Activated naive CD8-positive, alpha-beta T cell treated with anti-CD3 and anti-CD28 coated beads, Interleukin-2, amount 50 U/mL, for 16 hours (primary cell): ENCODE measurements around the gene OBSCN.

ENCODE experiments used
- DNase-seq: peaks from one replicate; pipeline ENCODE4 v3.0.0-alpha.2; 2020; ENCODE audit warnings: low read depth, low spot score

OBSCN gene

DNA sequence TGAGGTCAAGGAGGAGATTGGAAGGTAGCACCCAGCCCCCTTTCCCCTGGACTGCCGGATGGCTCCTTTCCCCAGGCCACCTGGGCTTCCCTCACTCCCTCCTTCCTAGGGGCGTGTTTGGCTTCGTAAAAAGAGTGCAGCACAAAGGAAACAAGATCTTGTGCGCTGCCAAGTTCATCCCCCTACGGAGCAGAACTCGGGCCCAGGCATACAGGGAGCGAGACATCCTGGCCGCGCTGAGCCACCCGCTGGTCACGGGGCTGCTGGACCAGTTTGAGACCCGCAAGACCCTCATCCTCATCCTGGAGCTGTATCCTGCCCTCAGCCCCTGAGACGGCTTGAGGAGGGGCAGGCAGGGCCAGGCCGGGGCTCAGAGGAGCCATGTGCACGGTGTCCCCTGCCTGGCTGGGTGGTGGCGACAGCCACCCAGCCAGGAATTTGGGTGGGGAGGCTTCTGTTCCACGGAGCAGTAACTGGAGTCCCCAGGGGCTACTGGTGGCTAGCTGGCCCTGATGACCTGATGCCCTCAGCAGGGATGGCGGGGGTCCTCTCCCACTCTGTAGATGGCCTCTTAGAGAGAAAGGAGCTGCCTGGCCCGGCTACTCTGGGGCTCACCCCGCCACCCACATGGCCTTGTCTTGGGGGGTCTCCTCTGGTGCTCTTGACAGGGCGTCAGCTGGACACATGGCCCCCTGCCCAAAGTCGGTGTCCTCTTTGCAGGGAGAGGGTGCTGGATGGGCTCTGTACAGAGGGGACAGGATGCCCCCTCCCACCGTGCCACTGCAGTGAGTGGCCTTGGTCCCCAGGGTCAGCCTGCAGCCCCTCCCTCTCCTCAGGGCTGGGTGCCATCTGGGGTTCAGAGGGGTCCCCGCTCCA is 159.3 kb downstream of the OBSCN start:
- no peak for DNase-seq

DNA sequence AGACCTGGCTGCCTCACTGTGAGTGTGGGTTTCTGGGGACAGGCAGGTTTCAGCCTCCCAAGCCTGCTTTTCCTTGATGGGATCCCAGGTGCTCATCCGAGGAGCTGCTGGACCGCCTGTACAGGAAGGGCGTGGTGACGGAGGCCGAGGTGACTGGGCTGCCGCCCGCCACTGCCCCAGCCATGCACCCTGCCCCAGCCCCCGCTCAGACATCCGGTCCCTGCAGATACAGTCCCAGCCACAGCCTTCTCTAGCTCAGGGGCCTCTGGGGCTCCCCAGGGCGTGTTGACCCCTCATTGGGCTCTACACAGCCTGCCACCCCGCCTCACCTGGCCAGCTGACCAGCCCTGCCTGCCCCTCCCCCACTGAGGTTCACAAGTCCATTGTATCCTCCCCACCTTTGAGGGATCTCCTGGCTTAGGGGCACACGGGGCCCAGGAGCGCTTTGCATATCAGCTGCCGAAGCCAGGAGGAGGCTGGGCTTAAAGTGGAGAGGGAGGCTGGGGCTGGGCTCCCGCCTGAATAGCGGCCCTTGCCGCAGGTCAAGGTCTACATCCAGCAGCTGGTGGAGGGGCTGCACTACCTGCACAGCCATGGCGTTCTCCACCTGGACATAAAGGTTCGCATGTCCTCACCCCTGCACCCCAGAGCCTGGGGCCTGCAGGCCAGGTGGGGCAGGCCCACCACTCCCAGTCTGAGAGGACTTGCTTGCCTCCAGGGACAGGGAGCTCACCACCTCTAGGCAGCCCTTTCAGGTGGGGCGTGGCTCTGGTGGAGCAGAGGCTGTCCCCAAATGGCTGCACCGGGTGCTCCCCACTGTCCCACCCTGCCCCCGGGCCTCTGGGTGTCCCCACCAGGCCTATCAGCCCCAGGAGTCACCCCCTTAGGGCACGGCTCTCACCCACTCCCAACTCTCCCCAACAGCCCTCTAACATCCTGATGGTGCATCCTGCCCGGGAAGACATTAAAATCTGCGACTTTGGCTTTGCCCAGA is 160.3 kb downstream of the OBSCN start:
- DNase-seq, result no peak

DNA sequence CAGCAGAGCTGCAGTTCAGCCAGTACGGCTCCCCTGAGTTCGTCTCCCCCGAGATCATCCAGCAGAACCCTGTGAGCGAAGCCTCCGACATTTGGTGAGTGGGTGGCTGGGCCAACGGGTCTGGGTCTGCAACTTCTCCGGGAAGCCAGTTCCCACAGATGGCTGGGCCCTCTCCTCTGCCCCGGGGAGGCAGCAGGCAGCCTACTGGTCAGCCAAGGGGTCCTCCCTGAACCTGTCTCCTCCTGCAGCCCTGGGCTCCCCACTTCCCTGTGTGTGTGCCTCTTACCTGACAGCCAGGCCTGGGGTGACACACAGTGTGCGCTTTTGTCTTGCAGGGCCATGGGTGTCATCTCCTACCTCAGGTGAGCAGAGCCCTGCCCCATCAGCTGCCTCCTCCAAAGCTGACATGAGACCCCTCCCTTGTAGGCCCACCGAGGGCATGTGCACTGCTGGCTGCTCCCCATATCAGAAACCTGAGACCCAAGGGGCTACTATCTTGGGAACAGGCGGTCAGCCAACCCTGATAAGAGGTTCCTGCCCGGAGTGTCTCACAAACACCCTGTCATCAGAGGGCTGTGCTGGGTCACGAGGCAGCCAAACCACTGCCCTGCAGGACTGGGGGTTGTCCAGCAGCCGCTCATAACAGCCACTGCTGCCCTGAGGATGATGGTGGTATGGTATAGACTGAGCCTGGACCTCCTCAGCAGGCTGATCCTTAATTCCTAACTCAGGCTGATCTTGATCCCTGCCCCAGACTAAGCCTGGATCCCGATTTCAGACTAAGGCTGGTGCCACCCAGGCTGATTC is 161.2 kb downstream of the OBSCN start:
- DNase-seq, result no peak

DNA sequence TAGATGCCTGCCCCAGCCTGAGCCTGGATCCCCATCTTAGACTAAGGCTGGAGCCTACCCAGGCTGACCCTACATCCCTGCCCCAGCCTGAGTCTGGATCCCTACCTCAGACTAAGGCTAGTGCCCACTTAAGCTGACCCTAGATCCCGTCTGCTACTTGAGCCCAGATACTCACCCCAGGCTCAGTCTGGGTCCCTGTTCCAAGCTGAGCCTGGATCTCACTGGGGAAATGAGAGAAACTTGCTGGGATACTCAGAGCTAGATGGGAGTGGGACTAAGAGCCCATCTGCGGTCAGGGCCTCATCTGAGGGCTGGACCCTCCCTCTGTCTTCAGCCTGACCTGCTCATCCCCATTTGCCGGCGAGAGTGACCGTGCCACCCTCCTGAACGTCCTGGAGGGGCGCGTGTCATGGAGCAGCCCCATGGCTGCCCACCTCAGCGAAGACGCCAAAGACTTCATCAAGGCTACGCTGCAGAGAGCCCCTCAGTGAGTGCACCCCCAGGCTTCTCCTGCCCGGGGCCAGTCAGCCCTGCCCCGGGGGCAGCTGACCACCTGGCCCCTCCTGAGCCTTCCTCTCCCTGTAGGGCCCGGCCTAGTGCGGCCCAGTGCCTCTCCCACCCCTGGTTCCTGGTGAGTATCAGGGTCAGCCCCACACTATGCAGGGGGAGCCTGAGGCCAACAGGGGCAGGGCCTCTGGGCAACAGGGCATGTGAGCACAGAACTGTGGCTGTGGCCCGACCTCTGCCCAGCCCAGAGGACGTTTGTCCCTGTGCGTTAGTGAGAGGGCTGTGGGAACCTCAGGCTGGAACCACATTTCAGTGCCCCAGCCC is 162.0 kb downstream of the OBSCN start:
- DNase-seq, result no peak

DNA sequence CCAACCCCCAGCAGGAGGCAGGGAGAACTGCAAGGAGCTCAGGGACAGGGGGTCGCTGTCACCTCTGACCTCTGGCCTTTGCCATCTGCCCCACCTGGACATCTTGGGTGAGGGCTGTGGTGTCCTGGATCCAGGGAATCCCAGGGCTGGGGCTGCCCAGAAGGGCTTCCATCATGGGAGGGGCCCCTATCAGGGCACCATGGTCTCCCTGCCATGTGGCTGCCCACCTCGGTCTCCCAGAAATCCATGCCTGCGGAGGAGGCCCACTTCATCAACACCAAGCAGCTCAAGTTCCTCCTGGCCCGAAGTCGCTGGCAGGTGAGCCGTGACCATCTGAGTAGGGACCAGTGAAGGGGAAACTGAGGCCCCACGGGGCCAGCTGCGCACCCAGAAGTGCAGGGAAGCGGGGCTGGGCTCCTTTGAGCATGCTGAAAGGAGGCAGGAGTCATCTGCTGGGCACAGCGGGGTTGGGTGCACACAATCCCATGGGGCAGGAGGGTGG is 162.6 kb downstream of the OBSCN start:
- no peak for DNase-seq

DNA sequence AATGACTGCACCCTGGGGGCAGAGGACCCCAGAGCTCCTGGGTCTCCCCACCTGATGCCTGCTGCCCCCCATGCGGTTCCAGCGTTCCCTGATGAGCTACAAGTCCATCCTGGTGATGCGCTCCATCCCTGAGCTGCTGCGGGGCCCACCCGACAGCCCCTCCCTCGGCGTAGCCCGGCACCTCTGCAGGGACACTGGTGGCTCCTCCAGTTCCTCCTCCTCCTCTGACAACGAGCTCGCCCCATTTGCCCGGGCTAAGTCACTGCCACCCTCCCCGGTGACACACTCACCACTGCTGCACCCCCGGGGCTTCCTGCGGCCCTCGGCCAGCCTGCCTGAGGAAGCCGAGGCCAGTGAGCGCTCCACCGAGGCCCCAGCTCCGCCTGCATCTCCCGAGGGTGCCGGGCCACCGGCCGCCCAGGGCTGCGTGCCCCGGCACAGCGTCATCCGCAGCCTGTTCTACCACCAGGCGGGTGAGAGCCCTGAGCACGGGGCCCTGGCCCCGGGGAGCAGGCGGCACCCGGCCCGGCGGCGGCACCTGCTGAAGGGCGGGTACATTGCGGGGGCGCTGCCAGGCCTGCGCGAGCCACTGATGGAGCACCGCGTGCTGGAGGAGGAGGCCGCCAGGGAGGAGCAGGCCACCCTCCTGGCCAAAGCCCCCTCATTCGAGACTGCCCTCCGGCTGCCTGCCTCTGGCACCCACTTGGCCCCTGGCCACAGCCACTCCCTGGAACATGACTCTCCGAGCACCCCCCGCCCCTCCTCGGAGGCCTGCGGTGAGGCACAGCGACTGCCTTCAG is 163.3 kb downstream of the OBSCN start:
- no peak for DNase-seq

DNA sequence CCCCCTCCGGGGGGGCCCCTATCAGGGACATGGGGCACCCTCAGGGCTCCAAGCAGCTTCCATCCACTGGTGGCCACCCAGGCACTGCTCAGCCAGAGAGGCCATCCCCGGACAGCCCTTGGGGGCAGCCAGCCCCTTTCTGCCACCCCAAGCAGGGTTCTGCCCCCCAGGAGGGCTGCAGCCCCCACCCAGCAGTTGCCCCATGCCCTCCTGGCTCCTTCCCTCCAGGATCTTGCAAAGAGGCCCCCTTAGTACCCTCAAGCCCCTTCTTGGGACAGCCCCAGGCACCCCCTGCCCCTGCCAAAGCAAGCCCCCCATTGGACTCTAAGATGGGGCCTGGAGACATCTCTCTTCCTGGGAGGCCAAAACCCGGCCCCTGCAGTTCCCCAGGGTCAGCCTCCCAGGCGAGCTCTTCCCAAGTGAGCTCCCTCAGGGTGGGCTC is 163.9 kb downstream of the OBSCN start:
- DNase-seq, result no peak

DNA sequence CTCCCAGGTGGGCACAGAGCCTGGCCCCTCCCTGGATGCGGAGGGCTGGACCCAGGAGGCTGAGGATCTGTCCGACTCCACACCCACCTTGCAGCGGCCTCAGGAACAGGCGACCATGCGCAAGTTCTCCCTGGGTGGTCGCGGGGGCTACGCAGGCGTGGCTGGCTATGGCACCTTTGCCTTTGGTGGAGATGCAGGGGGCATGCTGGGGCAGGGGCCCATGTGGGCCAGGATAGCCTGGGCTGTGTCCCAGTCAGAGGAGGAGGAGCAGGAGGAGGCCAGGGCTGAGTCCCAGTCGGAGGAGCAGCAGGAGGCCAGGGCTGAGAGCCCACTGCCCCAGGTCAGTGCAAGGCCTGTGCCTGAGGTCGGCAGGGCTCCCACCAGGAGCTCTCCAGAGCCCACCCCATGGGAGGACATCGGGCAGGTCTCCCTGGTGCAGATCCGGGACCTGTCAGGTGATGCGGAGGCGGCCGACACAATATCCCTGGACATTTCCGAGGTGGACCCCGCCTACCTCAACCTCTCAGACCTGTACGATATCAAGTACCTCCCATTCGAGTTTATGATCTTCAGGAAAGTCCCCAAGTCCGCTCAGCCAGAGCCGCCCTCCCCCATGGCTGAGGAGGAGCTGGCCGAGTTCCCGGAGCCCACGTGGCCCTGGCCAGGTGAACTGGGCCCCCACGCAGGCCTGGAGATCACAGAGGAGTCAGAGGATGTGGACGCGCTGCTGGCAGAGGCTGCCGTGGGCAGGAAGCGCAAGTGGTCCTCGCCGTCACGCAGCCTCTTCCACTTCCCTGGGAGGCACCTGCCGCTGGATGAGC is 164.5 kb downstream of the OBSCN start:
- no peak for DNase-seq

DNA sequence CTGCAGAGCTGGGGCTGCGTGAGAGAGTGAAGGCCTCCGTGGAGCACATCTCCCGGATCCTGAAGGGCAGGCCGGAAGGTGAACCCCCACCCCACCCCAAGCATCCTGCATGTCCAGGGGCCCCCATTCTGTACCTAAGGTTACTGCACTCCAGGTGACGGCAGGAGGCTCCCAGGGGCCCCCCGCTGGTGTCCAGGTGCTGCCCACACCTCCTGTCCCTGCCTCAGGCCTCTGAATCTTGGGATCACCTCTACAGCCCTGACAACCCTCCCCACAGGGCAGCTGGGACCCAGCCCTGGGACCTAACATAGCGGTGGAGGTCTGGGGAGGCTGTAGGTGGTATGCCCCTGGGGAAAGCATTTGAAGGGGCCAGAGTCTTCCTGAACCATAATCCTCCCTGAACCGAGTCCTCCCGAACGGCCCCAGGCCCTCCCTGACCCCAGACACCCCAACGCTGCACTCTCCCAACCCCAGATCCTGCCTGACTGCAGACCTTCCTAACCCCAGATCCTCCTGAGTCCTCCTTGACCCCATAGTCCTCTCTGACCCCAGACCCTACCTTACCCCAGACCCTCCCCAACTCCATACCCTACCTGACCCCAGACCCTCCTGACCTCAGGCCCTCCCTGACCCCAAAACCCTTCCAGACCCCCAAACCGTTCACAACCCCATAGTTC is 165.3 kb downstream of the OBSCN start:
- DNase-seq, result no peak

DNA sequence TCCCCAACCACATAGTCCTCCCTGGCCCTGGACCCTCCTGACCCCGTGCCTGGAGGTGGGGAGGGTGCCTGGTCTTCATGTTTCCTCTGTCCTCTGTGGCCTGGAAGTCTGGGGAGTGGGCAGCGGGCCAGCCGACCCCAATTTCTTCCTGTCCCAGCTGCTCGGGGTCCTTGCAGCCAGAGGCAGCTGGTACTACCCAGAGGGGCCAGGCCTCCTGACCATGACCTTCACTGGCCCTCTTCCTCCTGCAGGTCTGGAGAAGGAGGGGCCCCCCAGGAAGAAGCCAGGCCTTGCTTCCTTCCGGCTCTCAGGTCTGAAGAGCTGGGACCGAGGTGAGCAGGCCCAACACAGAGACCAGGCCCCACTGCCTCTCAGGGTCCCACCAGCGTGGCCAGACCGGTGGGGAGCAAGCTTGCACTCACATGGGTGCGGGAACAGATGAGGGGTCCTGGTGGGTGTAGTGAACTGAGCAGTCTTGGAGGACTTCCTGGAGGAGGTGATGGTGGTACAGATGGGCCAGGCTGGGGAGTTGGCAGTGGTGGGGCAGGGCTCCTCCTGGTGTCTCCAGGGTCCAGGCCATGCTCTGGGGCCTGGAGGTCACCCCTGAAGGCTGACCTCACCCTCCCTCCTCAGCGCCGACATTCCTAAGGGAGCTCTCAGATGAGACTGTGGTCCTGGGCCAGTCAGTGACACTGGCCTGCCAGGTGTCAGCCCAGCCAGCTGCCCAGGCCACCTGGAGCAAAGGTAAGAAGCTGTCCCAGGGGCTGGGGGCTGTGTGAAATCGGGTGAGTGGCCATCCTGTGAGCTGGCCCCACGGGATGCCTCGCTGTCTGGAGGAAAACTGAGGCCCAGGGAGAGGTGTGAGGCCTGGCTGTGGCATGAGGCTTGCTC is 166.1 kb downstream of the OBSCN start:
- DNase-seq, result no peak

DNA sequence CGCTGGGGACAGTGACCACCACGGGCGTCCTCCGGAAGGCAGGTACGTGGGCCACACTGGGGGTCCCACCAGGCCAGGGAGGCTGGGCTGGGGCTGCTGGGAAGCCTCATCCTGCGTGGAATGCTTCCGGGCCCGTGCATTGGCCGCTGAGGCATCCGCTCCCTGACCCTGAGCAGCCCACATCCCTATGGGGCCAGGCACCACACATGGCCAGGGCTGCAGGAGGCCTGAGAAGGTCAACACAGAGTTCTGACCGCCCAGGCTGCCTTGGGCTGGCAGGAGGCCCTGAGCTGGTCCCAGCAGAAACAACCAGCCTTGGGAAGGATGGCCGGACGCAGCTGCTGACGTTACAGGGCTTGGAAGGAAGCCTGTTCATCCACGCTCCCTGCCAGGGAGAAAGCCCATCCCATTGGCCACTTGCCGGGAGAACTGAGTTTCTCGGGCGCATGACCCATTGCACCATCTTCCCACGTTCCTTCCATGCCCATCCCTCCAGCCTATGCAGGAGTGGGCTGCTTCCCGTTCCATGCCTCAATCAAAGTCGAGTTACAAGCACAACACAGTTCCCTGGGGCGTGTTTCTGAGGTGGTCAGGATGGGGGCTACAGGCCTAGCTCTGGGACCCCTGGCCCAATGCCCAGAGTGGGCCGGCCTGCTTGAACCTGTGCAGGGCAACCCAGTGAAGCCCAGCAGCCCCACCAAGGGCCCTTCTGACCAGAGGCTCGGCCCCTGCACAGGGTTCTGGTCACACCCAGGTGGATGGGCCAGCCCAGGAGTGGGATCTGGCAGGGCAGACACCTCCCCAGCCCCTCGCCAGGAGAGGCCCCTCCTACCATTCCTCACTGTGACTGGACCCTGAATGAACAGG is 167.1 kb downstream of the OBSCN start:
- no peak for DNase-seq

DNA sequence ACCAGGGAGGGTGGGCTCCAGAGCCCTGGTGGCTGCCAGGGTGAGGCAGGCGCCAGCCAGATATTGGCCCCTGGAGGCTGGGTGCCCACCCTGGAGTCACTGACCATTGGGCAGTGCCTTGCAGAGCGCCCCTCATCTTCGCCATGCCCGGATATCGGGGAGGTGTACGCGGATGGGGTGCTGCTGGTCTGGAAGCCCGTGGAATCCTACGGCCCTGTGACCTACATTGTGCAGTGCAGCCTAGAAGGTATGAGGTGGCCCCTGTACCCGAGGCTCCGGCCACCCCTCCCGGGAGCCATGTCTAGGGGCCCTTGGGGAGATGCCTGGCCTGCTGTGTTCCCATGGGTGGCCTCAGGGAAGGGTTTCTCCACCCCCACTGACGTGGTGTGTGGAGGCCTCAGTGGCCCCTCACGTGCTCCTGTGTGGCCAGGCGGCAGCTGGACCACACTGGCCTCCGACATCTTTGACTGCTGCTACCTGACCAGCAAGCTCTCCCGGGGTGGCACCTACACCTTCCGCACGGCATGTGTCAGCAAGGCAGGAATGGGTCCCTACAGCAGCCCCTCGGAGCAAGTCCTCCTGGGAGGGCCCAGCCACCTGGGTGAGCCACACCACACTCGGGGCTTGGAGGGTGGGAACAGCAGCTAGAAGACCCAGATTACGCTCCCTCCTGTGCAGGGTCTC is 167.9 kb downstream of the OBSCN start:
- no peak for DNase-seq

DNA sequence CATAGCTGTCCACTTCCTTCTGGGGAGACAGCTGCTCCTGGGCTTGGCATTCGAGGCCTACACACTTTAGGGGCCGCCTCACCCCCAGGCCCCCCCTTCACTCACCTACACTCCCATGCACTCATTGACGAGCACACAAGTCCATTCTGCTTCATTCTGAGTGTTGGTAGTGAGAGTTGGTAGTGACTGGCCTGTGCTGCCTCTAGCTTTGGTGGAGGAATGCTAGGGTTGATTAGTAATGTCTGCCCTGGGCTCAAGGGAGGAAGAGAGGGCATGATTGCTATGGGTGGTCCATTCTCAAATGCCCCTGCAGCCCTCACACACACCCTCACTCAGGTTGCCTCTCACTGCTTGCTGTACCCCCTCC is 168.4 kb downstream of the OBSCN start:
- no peak for DNase-seq

DNA sequence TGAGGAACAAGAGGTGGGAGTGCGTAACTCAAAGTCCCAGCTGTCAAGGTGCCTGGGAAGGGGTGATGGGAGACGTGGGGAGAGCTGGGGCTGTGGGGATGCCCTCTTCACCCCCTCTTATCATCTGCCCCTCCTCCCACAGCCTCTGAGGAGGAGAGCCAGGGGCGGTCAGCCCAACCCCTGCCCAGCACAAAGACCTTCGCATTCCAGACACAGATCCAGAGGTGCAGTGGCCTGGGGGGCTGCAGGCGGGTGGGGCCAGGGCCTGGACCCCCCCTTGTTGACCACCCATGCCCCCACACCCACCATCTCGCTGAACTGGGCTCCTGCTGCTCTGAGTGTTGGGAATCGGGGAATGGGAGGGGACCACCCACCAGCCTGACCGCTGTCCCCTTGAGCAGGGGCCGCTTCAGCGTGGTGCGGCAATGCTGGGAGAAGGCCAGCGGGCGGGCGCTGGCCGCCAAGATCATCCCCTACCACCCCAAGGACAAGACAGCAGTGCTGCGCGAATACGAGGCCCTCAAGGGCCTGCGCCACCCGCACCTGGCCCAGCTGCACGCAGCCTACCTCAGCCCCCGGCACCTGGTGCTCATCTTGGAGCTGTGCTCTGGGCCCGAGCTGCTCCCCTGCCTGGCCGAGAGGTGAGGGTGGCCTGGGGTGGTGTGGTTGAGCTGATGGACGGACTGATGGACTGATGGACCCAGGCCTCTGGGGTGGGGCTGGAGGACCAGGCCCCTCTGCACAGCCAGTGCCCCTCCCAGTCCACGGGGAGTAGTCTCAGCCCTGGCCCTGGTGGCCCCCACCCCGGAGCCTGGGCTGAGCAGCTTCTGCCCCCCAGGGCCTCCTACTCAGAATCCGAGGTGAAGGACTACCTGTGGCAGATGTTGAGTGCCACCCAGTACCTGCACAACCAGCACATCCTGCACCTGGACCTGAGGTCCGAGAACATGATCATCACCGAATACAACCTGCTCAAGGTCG is 169.1 kb downstream of the OBSCN start:
- no peak for DNase-seq
